GM23338 (cell line): ENCODE measurements around the gene FN1. TPM values are rescaled to one million over a fixed set of nuclear protein-coding genes. Genes with fewer than 3 reads are reported as not detected.

Source experiments
- ATAC-seq: fragments of 200-7000 bp; cut with Tn5 transposase; 3 replicates; pipeline ENCODE4 v1.9.1; 2020
- DNase-seq: peaks from one replicate; pipeline ENCODE4 v3.0.0-alpha.2; 2015; ENCODE audit warnings: low spot score
- H2AFZ ChIP-seq: fragments of 200-600 bp; sonication (generic); 2 replicates; pipeline ENCODE4 v1.8.0; 2016; ENCODE audit warnings: antibody characterized with exemption, mild to moderate bottlenecking, moderate library complexity
- H3F3A ChIP-seq: fragments of 200-600 bp; sonication (generic); replicated peaks from 2 replicates; pipeline ENCODE4 v1.8.0; 2017; ENCODE audit warnings: antibody characterized with exemption, mixed run types, low read depth
- H3K27ac ChIP-seq: fragments of 200-600 bp; sonication (generic); 2 replicates; pipeline ENCODE4 v1.6.1; 2016; ENCODE audit warnings: low read depth
- H3K27me3 ChIP-seq: fragments of 200-600 bp; sonication (generic); 2 replicates; pipeline ENCODE4 v1.8.0; 2016; ENCODE audit warnings: mild to moderate bottlenecking, mixed run types, moderate library complexity; ENCODE audit not compliant: insufficient read depth
- H3K36me3 ChIP-seq: fragments of 200-600 bp; sonication (generic); 2 replicates; pipeline ENCODE4 v1.8.0; 2016; ENCODE audit warnings: mild to moderate bottlenecking; ENCODE audit not compliant: insufficient read depth
- H3K4me1 ChIP-seq: fragments of 200-600 bp; sonication (generic); 2 replicates; pipeline ENCODE4 v1.8.0; 2016; ENCODE audit warnings: mild to moderate bottlenecking, moderate library complexity; ENCODE audit not compliant: insufficient read depth
- H3K4me2 ChIP-seq: fragments of 200-600 bp; sonication (generic); 2 replicates; pipeline ENCODE4 v1.7.1; 2017; ENCODE audit warnings: mixed run types
- H3K4me3 ChIP-seq: fragments of 200-600 bp; sonication (generic); 2 replicates; pipeline ENCODE4 v1.6.1; 2016; ENCODE audit warnings: mixed run types
- H3K79me2 ChIP-seq: fragments of 200-600 bp; sonication (generic); replicated peaks from 2 replicates; pipeline ENCODE4 v1.8.0; 2017; ENCODE audit warnings: mild to moderate bottlenecking; ENCODE audit not compliant: insufficient read depth
- H3K9me2 ChIP-seq: fragments of 200-600 bp; sonication (generic); 2 replicates; pipeline ENCODE4 v1.8.0; 2017; ENCODE audit not compliant: insufficient read depth
- H4K20me1 ChIP-seq: fragments of 200-600 bp; sonication (generic); replicated peaks from 2 replicates; pipeline ENCODE4 v1.8.0; 2017; ENCODE audit warnings: mild to moderate bottlenecking; ENCODE audit not compliant: insufficient read depth
- H3K27ac Mint-ChIP-seq: 2 replicates; pipeline ENCODE4 v1.8.0; 2020; ENCODE audit warnings: inconsistent platforms, mild to moderate bottlenecking, moderate library complexity, mixed read lengths
- H3K27me3 Mint-ChIP-seq: 3 replicates; pipeline ENCODE4 v1.8.0; 2022; ENCODE audit warnings: low read depth, mild to moderate bottlenecking, moderate library complexity, mixed read lengths, inconsistent platforms; ENCODE audit not compliant: insufficient read depth, poor library complexity
- H3K36me3 Mint-ChIP-seq: 3 replicates; pipeline ENCODE4 v1.8.0; 2021; ENCODE audit warnings: low read depth, mild to moderate bottlenecking, inconsistent platforms, moderate library complexity, mixed read lengths
- H3K4me1 Mint-ChIP-seq: 3 replicates; pipeline ENCODE4 v1.8.0; 2020; ENCODE audit warnings: mild to moderate bottlenecking, inconsistent platforms, mixed read lengths
- H3K4me3 Mint-ChIP-seq: 3 replicates; pipeline ENCODE4 v1.8.0; 2021; ENCODE audit warnings: moderate library complexity, mild to moderate bottlenecking, inconsistent platforms, mixed read lengths
- H3K9me3 Mint-ChIP-seq: 3 replicates; pipeline ENCODE4 v1.8.0; 2020; ENCODE audit warnings: moderate library complexity, mild to moderate bottlenecking, inconsistent platforms, mixed read lengths
- CTCF ChIP-seq, 2 experiments: fragments of 200-600 bp in 1 of 2; sonication (generic) in 1 of 2; conservative IDR thresholded peaks; 2 replicates each; pipeline versions ENCODE4 v1.5.1 to v1.6.1; 2016 to 2017; ENCODE audit warnings: antibody characterized with exemption in 2 of 2, low read depth in 2 of 2, mild to moderate bottlenecking in 2 of 2, moderate library complexity in 1 of 2
- EZH2 ChIP-seq: fragments of 200-600 bp; sonication (generic); IDR thresholded peaks from one replicate; pipeline ENCODE4 v1.8.0; 2017; ENCODE audit warnings: antibody characterized with exemption, mild to moderate bottlenecking, low read depth; ENCODE audit not compliant: unreplicated experiment
- EZH2phosphoT487 ChIP-seq: fragments of 200-600 bp; sonication (generic); IDR thresholded peaks from one replicate; pipeline ENCODE4 v1.8.1; 2018; ENCODE audit warnings: antibody characterized with exemption; ENCODE audit not compliant: unreplicated experiment
- NANOG ChIP-seq: IDR thresholded peaks from 2 replicates; pipeline ENCODE4 v1.6.1; 2016; ENCODE audit warnings: antibody characterized with exemption, borderline replicate concordance
- POLR2AphosphoS5 ChIP-seq: IDR thresholded peaks from 2 replicates; pipeline ENCODE4 v1.6.1; 2016; ENCODE audit warnings: antibody characterized with exemption, low read depth
- STAT1 ChIP-seq: IDR thresholded peaks from one replicate; pipeline ENCODE4 v1.6.1; 2016; ENCODE audit warnings: antibody characterized with exemption; ENCODE audit not compliant: unreplicated experiment
- ZNF114 ChIP-seq: fragments of 250-450 bp; sonication (Bioruptor Pico); IDR thresholded peaks from 2 replicates; pipeline ENCODE4 v1.5.0; 2020; ENCODE audit warnings: mild to moderate bottlenecking, moderate library complexity
- polyA plus RNA-seq: library from polyadenylated mRNA; unstranded; fragments of >200 nt; fragmentation: Nextera tagmentation; extraction: Ambion mirVana; gene quantifications from 2 replicates; pipeline ENCODE4 v1.2.1, GENCODE V29; 2016
- total RNA-seq: library from RNA; depleted of rRNA; stranded (reverse); fragments of >200 nt; shearing (Covaris generic); gene quantifications from 2 replicates; pipeline ENCODE4 v1.2.3, GENCODE V29; 2014
- TF ChIP-seq, protein P1 (sequence below): fragments of 250-450 bp; sonication (Bioruptor Pico); IDR thresholded peaks from 2 replicates; pipeline ENCODE4 v1.5.0; 2020; ENCODE audit warnings: mild to moderate bottlenecking, moderate library complexity
- TF ChIP-seq, protein P2 (sequence below): IDR thresholded peaks from 2 replicates; pipeline ENCODE4 v1.6.1; 2016; ENCODE audit warnings: antibody characterized with exemption

FN1 gene
- total and polyA plus RNA-seq, 2 experiments from 2014 or later = 79.6 to 255 TPM

- no peak overlapping the region for H3K4me3 Mint-ChIP-seq
- H3K36me3 Mint-ChIP-seq = peaks cover 63% of the 10 kb centered on the region
- peaks cover 59% of the 10 kb centered on the region for H3K36me3 ChIP-seq
- H3K27ac Mint-ChIP-seq = no peak overlapping the region
- H3K9me2 ChIP-seq = no peaks in the 10 kb centered on the region; the same call in 1 of the 2 replicates
- no peaks in the 10 kb centered on the region for H3K9me3 Mint-ChIP-seq
- no peaks in the 10 kb centered on the region for H3K4me1 ChIP-seq
- no peaks in the 10 kb centered on the region for H3F3A ChIP-seq
- H3K27me3 Mint-ChIP-seq = no peaks in the 10 kb centered on the region
- H3K4me3 ChIP-seq = no peak overlapping the region
- TF ChIP-seq, protein P1, sequence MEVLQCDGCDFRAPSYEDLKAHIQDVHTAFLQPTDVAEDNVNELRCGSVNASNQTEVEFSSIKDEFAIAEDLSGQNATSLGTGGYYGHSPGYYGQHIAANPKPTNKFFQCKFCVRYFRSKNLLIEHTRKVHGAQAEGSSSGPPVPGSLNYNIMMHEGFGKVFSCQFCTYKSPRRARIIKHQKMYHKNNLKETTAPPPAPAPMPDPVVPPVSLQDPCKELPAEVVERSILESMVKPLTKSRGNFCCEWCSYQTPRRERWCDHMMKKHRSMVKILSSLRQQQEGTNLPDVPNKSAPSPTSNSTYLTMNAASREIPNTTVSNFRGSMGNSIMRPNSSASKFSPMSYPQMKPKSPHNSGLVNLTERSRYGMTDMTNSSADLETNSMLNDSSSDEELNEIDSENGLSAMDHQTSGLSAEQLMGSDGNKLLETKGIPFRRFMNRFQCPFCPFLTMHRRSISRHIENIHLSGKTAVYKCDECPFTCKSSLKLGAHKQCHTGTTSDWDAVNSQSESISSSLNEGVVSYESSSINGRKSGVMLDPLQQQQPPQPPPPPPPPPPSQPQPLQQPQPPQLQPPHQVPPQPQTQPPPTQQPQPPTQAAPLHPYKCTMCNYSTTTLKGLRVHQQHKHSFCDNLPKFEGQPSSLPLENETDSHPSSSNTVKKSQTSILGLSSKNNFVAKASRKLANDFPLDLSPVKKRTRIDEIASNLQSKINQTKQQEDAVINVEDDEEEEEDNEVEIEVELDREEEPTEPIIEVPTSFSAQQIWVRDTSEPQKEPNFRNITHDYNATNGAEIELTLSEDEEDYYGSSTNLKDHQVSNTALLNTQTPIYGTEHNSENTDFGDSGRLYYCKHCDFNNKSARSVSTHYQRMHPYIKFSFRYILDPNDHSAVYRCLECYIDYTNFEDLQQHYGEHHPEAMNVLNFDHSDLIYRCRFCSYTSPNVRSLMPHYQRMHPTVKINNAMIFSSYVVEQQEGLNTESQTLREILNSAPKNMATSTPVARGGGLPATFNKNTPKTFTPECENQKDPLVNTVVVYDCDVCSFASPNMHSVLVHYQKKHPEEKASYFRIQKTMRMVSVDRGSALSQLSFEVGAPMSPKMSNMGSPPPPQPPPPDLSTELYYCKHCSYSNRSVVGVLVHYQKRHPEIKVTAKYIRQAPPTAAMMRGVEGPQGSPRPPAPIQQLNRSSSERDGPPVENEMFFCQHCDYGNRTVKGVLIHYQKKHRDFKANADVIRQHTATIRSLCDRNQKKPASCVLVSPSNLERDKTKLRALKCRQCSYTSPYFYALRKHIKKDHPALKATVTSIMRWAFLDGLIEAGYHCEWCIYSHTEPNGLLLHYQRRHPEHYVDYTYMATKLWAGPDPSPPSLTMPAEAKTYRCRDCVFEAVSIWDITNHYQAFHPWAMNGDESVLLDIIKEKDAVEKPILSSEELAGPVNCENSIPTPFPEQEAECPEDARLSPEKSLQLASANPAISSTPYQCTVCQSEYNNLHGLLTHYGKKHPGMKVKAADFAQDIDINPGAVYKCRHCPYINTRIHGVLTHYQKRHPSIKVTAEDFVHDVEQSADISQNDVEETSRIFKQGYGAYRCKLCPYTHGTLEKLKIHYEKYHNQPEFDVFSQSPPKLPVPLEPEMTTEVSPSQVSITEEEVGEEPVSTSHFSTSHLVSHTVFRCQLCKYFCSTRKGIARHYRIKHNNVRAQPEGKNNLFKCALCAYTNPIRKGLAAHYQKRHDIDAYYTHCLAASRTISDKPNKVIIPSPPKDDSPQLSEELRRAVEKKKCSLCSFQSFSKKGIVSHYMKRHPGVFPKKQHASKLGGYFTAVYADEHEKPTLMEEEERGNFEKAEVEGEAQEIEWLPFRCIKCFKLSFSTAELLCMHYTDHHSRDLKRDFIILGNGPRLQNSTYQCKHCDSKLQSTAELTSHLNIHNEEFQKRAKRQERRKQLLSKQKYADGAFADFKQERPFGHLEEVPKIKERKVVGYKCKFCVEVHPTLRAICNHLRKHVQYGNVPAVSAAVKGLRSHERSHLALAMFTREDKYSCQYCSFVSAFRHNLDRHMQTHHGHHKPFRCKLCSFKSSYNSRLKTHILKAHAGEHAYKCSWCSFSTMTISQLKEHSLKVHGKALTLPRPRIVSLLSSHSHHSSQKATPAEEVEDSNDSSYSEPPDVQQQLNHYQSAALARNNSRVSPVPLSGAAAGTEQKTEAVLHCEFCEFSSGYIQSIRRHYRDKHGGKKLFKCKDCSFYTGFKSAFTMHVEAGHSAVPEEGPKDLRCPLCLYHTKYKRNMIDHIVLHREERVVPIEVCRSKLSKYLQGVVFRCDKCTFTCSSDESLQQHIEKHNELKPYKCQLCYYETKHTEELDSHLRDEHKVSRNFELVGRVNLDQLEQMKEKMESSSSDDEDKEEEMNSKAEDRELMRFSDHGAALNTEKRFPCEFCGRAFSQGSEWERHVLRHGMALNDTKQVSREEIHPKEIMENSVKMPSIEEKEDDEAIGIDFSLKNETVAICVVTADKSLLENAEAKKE (CRISPR knock-in tag) = no peak
- no peak for TF ChIP-seq NANOG
- ATAC-seq = no peak
- H4K20me1 ChIP-seq = no peaks in the 10 kb centered on the region
- no peak overlapping the region for H3K4me2 ChIP-seq
- H3K4me1 Mint-ChIP-seq = peaks cover 8% of the 10 kb centered on the region; the same call in 2 of the 3 replicates
- no peak overlapping the region for H3K27ac ChIP-seq
- no peaks in the 10 kb centered on the region for H3K79me2 ChIP-seq
- DNase-seq = no peak
- H3K27me3 ChIP-seq = no peaks in the 10 kb centered on the region
- H2AFZ ChIP-seq = no peak overlapping the region
These were observed 61.9 kb downstream of the FN1 start for GRCh38 chr2:215374002-215374401.

DNA sequence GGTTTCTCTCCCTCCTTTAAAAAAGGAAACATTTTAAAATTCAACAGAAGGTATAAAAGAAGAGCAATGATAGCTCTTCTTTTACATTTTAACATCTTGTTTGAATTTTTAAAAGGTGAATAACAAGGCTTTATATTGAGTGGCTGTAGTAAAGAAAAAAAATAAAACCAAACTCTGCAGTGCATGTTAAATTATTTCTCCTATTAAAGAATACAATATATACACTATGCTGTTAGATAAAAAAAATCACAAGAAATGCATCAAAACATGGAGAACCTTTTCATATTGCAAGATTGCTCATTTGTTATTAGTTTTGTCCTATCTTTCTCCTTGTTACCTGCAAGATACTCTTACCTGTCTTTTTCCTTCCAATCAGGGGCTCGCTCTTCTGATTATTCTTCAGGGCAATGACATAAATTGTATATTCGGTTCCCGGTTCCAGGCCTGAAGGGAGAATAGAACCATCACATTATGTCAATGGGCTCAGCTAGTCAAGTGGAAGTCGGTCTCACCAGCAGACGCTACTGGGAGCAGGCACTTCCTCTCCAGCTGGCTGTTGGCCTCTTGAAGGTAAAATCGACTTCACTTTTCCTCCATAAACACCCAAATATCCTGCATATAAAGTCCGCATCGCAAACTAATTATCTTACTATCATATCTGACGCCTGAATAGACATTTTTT is 62.8 kb downstream of the FN1 start:
- Histone ChIP-seq H3K4me1 (no peaks in the 10 kb centered on the region), H4K20me1 (no peaks in the 10 kb centered on the region), H3K79me2 (no peaks in the 10 kb centered on the region), H3K9me2 (no peaks in the 10 kb centered on the region; the same call in 1 of the 2 replicates), H3K4me2 (no peak overlapping the region), H3K27me3 (no peaks in the 10 kb centered on the region), H3K36me3 (peaks cover 56% of the 10 kb centered on the region), H3K27ac (no peak overlapping the region), H2AFZ (no peak overlapping the region), H3K4me3 (no peak overlapping the region), H3F3A (no peaks in the 10 kb centered on the region)
- peaks cover 59% of the 10 kb centered on the region for H3K36me3 Mint-ChIP-seq
- H3K4me1 Mint-ChIP-seq = peaks cover 6% of the 10 kb centered on the region; the same call in 2 of the 3 replicates
- H3K9me3 Mint-ChIP-seq = no peaks in the 10 kb centered on the region
- ATAC-seq (no peak), DNase-seq (no peak)
- no peak overlapping the region; the same call in 1 of the 2 replicates for H3K27ac Mint-ChIP-seq
- no peaks in the 10 kb centered on the region for H3K27me3 Mint-ChIP-seq
- no peak overlapping the region for H3K4me3 Mint-ChIP-seq
- TF ChIP-seq CTCF (conservative IDR thresholded peaks at IDR 0.05; ENCODE audit: low read depth in 2 of 2) = no peak
- TF ChIP-seq, protein P2, sequence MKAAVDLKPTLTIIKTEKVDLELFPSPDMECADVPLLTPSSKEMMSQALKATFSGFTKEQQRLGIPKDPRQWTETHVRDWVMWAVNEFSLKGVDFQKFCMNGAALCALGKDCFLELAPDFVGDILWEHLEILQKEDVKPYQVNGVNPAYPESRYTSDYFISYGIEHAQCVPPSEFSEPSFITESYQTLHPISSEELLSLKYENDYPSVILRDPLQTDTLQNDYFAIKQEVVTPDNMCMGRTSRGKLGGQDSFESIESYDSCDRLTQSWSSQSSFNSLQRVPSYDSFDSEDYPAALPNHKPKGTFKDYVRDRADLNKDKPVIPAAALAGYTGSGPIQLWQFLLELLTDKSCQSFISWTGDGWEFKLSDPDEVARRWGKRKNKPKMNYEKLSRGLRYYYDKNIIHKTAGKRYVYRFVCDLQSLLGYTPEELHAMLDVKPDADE = no peak
- TF ChIP-seq STAT1 = no peak
- no peak for TF ChIP-seq EZH2
- no peak for TF ChIP-seq NANOG
- no peak for TF ChIP-seq ZNF114
- no peak for TF ChIP-seq POLR2AphosphoS5
- no peak for TF ChIP-seq EZH2phosphoT487
